Testis (tissue), 5 donors: ENCODE measurements around the gene ZNF777. TPM values are rescaled to one million over a fixed set of nuclear protein-coding genes. Genes with fewer than 3 reads are reported as not detected.
A peak's percentile ranks its signal among the peaks of the same experiment; 100 is the strongest.

Experiments used
- DNase-seq: peaks from one replicate; pipeline ENCODE4 v3.0.0-alpha.2; 2019
- H3K27ac ChIP-seq, 2 donors: fragments of 200-600 bp; sonication (generic); one replicate each; pipeline ENCODE4 v1.5.1; 2019
- H3K27me3 ChIP-seq: fragments of 200-600 bp; sonication (generic); one replicate; pipeline ENCODE4 v1.5.1; 2019
- H3K36me3 ChIP-seq: fragments of 200-600 bp; sonication (generic); one replicate; pipeline ENCODE4 v1.5.1; 2017; ENCODE audit warnings: low read depth; ENCODE audit errors: missing control alignments
- H3K4me1 ChIP-seq: fragments of 200-600 bp; sonication (generic); one replicate; pipeline ENCODE4 v1.5.1; 2019
- H3K4me3 ChIP-seq, 2 donors: fragments of 200-600 bp; sonication (generic); one replicate each; pipeline ENCODE4 v1.5.1; 2017 to 2019
- H3K9me3 ChIP-seq: fragments of 200-600 bp; sonication (generic); one replicate; pipeline ENCODE4 v1.5.1; 2017
- CTCF ChIP-seq, 3 experiments: fragments of 450-650 bp in 2 of 3; fragments of 200-600 bp in 1 of 3; sonication (generic) in 1 of 3; IDR thresholded peaks; one replicate each; pipeline ENCODE4 v1.5.1; 2016 to 2019; ENCODE audit warnings: antibody characterized with exemption in 3 of 3, mild to moderate bottlenecking in 2 of 3, moderate library complexity in 1 of 3
- POLR2A ChIP-seq: fragments of 450-650 bp; IDR thresholded peaks from one replicate; pipeline ENCODE4 v1.6.1; 2017; ENCODE audit warnings: antibody characterized with exemption, mild to moderate bottlenecking, moderate library complexity
- WGBS, 2 donors: methylation state at CpG; one replicate each; pipeline ENCODE4 v1.1.5; 2018; 5-methylcytosine and 5-hydroxymethylcytosine counted together
- intact Hi-C: fragments of 100-400 bp; cut with DNase I; formaldehyde crosslinking; loops from one replicate; pipeline ENCODE4 v1.15.1; 2023; ENCODE audit warnings: low total_unique reads
- long read RNA-seq, 2 donors: transcript quantifications; one replicate each; lab custom pipeline, GENCODE V29; 2026
- polyA plus RNA-seq: library from polyadenylated mRNA; stranded (reverse); fragments of 350-450 nt; fragmentation: Illumina TruSeq; extraction: RNeasy Lipid Tissue Mini Kit (QIAGEN cat#74804); gene quantifications from one replicate; pipeline ENCODE4 v1.2.3, GENCODE V29; 2014; ENCODE audit warnings: low read depth, low replicate concordance; ENCODE audit not compliant: insufficient read depth
- total RNA-seq, 2 donors: library from RNA; depleted of rRNA; stranded (reverse); fragments of >200 nt; gene quantifications; one replicate each; pipeline ENCODE4 v1.2.3, GENCODE V29; 2016

ZNF777 gene
- total RNA-seq (10 to 100 TPM; 19.4 to 25.0 TPM), polyA plus RNA-seq (15.4 TPM)
- long read RNA-seq, donor 1, partial matches to known transcripts: 5 of 5 reads
- long read RNA-seq, donor 1, other reads (novel, unspliced or antisense): 0 of 5 reads
- long read RNA-seq, donor 2: 0 reads

GRCh38 chr7:149460493-149461277 lies at the start of gene ZNF777:
ZNF777 (minus strand) TSS chr7:149461062; CDS start chr7:149456022, 5,040 bp downstream.
- TF ChIP-seq CTCF (IDR thresholded peaks at IDR 0.05): peak in 1 of 3 experiments; percentile 32
- no peak for TF ChIP-seq POLR2A
- Histone ChIP-seq H3K4me1 (peaks cover 6% of the 10 kb centered on the region), H3K4me3 (peak within 1 kb of the TSS; percentile 69 to 75), H3K27ac (peak within 1 kb of the TSS; percentile 73 to 81), H3K9me3 (no peaks in the 10 kb centered on the region), H3K27me3 (no peaks in the 10 kb centered on the region), H3K36me3 (no peaks in the 10 kb centered on the region)
- DNase-seq: peak; percentile 87
- intact Hi-C loops: no loop called here
- WGBS, 2 donors: 0 to 2% methylated on average over 6 to 42 of the region's 64 CpGs

- TF ChIP-seq POLR2A (no peak), CTCF (IDR thresholded peaks at IDR 0.05) (no peak)
- H3K27ac ChIP-seq: no peak overlapping the region
- H3K27me3 ChIP-seq: no peaks in the 10 kb centered on the region
- H3K4me1 ChIP-seq: no peaks in the 10 kb centered on the region
- intact Hi-C loops: no loop called here
- no peaks in the 10 kb centered on the region for H3K9me3 ChIP-seq
- no peak overlapping the region for H3K4me3 ChIP-seq
- DNase-seq: no peak
- H3K36me3 ChIP-seq: no peaks in the 10 kb centered on the region
Measured at GRCh38 chr7:149510248-149510647, 49.4 kb upstream of the ZNF777 start.

GRCh38 chr7:149509774-149510173 lies 48.9 kb upstream of the ZNF777 start:
- no peak overlapping the region for H3K4me3 ChIP-seq
- no peak for TF ChIP-seq POLR2A
- no peak for TF ChIP-seq CTCF (IDR thresholded peaks at IDR 0.05)
- no peaks in the 10 kb centered on the region for H3K27me3 ChIP-seq
- H3K9me3 ChIP-seq: no peaks in the 10 kb centered on the region
- no peak for DNase-seq
- H3K4me1 ChIP-seq: no peaks in the 10 kb centered on the region
- H3K27ac ChIP-seq: no peak overlapping the region
- H3K36me3 ChIP-seq: no peaks in the 10 kb centered on the region
- intact Hi-C loops: no loop called here

- no peak overlapping the region for H3K27ac ChIP-seq
- H3K4me1 ChIP-seq: no peaks in the 10 kb centered on the region
- no peak for TF ChIP-seq CTCF (IDR thresholded peaks at IDR 0.05)
- TF ChIP-seq POLR2A: no peak
- no peak for DNase-seq
- H3K36me3 ChIP-seq: no peaks in the 10 kb centered on the region
- intact Hi-C loops: no loop called here
- no peak overlapping the region for H3K4me3 ChIP-seq
- H3K9me3 ChIP-seq: no peaks in the 10 kb centered on the region
- no peaks in the 10 kb centered on the region for H3K27me3 ChIP-seq
Measured at GRCh38 chr7:149505551-149505950, 44.7 kb upstream of the ZNF777 start.

- intact Hi-C loops: no loop called here
- 57 to 71% methylated on average over 7 to 13 of the region's 13 CpGs for WGBS, 2 donors
- Histone ChIP-seq H3K9me3 (no peaks in the 10 kb centered on the region), H3K4me1 (no peaks in the 10 kb centered on the region), H3K36me3 (no peaks in the 10 kb centered on the region), H3K4me3 (no peak overlapping the region), H3K27ac (no peak overlapping the region), H3K27me3 (no peaks in the 10 kb centered on the region)
- TF ChIP-seq POLR2A: no peak
- TF ChIP-seq CTCF (IDR thresholded peaks at IDR 0.05): no peak
- no peak for DNase-seq
Measured at GRCh38 chr7:149501651-149502050, 40.8 kb upstream of the ZNF777 start.
